COLO829 (cell line): Measurements from ENCODE around the gene ZNF217.

Experiments used
- DNase-seq: peaks from one replicate; pipeline ENCODE4 v3.0.0; 2012; ENCODE audit warnings: low spot score

ZNF217 gene

DNA sequence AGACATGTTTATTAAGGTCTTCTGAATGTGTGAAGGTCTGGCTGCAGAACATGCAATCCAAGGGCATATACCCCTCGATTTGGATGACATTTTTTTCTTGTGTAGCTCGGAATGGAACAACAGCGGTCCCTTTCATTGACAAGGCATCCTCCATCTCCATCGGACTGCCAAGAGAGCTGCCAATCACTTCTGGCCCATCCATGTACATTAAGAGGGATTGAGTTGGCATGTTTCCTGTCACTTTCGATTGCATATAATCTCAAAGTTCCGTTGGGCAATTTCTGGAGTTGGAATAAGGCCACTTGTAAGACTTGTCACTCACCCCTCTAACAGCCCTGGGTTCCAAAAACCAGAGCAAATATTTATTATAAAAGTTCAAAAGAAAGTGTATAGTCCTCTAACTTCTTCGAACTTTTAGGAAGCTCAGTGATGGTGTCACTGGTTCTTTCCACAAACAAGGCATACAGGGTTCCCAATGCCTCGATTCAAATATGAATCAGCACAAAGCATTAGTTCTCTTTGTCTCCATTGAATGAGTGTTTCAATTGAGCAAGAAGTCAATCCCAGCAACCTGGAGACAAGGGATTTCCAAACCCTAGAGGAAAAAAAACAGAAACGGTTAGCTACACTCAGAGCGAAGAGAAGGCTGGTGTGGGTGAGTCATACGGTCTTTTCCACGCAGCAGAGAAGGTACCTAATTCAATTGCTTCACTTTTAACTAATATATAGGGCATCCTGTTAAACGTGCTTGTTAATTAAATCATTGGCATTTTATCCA, 10.9 kb downstream of the ZNF217 start:
- DNase-seq = peak; percentile 84

DNA sequence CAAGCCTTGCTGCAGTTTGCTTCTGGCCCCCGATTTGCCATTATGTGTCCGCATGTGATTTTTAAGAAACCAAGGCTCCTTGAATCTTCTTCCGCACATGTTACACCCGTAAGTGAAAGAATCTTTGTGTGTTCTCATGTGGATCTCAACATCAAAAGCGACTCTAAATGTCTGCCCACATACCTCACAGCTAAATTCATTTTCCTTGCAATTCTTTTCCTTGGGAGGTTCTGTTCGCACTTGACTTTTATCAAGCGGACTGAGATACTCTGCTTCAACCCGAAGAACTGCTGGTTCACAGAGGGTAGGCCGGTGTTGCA, 11.4 kb downstream of the ZNF217 start:
- DNase-seq = no peak

GRCh38 chr20:53581444-53582250, 12.0 kb downstream of the ZNF217 start:
- DNase-seq = no peak

DNA sequence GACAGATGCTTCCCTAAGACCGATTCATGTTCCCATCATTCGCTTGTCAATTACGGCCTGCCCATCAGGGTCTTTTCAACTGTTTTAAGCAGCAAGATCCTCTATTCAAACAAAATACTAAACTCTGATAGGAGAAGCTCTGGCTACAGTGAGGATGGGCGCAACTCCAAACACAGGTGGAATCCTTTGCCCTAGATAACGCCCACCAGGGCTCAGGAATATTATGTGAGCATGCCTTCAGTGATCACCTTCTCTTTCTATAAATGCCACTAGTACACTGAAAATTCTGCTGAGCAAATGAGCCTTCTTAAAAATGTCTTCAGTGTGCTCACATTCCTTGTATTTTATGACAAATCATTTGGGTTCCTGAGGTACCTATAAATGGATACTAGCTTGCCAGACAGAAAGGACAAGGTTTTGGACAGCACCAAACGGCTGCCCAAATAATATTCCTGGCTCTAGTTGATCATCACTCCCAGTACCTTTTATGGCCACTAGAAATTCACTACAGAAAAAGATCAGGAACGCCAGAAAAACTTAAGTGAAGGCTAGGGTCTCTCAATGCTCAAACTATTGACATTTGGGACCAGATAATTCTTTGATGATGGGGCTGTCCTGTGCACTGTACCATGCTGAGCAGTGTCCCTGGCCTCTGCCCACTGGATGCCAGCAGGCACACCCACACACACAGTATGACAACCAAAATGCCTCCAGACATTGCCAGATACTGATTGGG, 13.1 kb downstream of the ZNF217 start:
- DNase-seq = no peak

GRCh38 chr20:53579581-53580375, 13.9 kb downstream of the ZNF217 start:
- DNase-seq = no peak

DNA sequence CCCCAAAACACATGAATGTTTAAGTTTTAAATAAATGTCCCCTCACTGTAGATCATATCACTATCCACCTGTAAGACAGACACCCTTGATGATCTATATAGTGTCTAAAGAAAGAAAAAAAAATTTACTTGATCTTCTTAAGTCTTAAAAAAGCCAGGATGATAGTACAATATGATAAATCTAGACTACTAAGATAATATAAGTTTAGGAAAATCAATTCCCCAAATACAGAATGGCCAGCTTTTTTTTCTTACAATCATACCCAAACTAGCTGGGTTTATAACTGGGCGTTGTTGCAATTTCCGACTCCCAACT, 14.4 kb downstream of the ZNF217 start:
- no peak for DNase-seq

GRCh38 chr20:53578492-53579222, 15.0 kb downstream of the ZNF217 start:
- DNase-seq = peak; percentile 93

- DNase-seq = no peak
Measured at GRCh38 chr20:53576586-53577318, 16.9 kb downstream of the ZNF217 start.

GRCh38 chr20:53576195-53576580, 17.5 kb downstream of the ZNF217 start:
- no peak for DNase-seq

DNA sequence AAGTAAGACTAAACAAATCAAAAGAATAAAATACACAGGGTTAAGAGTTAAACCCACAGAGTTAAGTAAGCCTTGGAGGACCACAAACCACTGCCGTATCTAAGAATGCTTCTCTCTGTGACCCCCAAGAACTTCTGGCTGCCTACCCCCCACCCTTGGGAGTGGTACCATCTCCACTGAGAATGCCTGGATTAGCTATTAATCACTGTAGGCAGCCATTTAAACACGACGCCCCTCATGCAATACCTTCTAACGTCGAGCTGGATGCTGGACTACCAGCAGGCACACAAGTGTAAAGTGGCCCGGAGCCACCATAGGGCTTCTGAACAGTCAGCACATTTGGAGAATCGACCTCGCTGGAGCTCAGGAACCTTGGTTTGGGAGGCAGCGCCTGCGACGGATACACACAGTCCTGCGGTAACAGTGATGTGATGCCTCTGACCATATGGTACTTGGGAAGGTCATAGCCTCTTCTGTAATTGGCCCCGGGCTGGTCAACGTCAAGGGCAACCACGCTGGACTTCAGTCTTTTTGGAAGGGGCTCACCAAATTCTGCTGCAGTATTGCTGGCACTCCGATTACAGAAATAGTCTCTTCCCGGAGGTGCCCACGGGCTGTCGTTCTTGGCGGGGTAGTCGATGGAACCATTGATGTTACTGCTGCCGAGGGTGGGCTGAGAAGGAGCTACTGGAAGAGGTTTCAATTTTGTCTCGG, 18.0 kb downstream of the ZNF217 start:
- DNase-seq = no peak

DNA sequence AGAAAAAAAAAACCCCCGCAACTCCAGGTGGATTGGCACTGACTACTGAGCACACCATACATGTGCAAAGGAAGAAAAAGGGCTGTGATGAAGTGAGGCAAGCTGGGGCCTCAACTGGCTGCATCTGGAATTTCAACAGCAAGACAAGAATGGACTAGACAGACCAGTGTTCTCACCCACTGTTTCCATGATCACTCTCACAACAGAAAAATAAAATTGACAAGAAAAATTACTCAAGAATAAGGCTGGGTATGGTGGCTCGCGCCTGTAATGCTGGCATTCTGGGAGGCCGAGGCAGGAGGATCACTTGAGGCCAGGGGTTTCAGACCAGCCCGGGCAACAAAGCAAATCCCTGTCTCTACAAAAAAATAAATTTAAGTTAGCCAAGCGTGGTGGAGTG, 18.8 kb downstream of the ZNF217 start:
- DNase-seq = no peak

- DNase-seq = no peak
Measured at GRCh38 chr20:53574259-53574789, 19.3 kb downstream of the ZNF217 start.

GRCh38 chr20:53571555-53572286, 21.9 kb downstream of the ZNF217 start:
- DNase-seq = no peak

DNA sequence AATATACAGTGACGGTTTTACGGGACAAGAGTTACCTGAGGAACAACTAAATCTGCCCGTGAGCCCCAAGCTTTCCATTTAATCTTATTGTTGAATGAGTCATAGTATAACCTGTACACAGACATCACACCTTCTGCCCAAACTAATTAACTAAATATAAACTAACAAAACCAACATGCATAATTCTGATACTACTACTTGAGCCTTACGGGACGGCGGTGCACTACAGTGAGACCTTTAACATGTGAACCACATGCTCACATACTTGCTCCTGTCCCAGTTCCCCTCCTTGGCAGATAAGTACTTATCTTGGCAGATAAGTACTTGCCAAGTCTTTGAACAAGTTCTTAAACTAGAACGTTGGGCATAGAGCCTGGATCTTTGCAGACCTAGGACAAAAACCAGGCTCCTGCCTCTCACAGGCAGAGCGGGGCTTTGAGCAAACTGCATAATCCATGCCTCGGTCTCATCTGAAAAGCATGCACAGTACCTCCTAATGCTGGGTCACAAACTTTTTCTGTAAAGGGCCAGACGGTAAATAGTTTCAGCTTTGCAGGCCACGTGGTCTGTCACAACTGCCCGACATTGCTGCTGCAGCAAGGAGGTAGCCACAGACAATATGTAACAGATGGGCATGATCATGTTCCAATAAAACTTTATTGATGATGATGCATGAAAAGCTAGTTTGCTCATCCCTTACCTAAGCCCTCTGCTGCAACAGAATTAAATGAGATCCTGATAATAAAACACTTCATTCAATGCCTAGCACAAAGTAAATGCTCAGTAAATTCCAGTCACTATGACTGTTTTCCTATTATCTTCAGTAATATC, 23.0 kb downstream of the ZNF217 start:
- DNase-seq = no peak

DNA sequence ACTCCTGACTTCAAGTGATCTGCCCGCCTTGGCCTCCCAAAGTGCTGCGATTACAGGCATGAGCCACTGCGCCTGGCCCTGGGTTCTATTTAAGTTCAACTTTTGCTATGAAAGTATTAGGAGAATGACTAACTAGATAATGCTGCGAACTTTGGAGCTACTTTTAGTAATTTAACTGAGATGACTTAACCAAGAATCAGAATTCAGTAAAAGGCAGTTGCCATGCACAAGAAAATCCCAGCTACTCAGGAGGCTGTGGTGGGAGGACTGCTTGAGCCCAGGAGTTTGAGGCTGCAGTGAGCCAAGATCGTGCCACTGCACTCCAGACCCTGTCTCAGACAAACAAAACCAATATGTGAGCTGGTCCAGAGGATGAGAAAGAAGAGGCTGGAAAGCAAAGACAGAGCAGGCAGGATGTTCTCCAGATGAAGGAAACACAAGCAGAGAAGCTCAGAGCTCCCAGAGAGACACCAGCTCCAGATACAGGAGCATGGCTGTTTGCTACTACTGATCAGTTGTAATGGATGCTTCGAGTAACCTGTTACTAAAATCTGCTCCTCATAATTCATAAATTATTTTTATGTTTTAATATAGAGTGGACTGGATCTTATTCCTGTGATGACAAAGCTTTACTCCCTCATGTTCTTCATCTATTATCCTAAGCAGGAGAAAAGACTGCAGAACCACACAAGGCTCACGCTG, 23.9 kb downstream of the ZNF217 start:
- DNase-seq = no peak

- no peak for DNase-seq
Measured at GRCh38 chr20:53569005-53569404, 24.6 kb downstream of the ZNF217 start.

DNA sequence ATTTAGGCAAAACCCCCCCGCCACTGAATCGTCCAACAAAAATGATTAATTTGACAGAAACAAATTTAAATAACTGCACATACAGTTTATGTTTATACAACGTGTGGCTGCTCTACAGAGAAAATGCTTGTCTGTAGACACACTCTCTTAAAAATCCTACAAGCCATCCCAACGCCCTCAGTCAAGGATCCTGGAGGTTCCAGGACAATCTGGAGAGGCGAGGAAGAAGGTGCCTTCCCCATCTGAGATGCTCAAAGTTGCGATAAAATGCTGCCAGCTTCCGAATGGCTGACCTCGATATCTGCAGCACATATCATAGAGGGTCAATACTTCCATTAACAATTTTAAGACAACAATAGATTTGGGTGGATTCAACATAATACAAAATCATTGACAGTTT, 25.3 kb downstream of the ZNF217 start:
- no peak for DNase-seq
